ENCODE measurements around the gene DENND1A. TPM values are rescaled to one million over a fixed set of nuclear protein-coding genes. Genes with fewer than 3 reads are reported as not detected.
A peak's percentile ranks its signal among the peaks of the same experiment; 100 is the strongest.

DENND1A gene
- total RNA-seq, 4 donors from 2014 or later = 37.1 to 55.3 (median 50.0) TPM

DNA sequence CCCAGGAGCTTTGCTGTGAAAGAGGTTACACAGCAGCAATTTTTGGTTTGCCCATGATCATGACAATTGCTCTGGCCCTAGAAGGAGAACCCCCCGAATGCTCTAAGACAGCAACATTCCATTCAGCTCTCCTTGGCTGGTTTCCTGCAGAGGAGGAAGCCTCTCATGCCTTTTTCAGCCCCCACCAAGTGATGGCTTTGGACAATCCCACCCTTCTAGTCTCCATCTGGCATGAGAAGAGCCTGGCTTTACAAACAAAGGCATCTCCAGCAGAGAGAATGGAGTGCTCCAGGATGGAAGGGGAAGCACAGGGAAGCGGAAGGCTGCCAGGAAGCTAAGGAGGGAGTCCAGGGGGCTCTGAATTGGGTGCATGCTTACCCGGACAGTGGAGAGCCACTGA is 475.6 kb downstream of the DENND1A start:
- H3K27ac ChIP-seq = no peak overlapping the region
- peak in 1 of 3 donors; percentile 13 for DNase-seq

DNA sequence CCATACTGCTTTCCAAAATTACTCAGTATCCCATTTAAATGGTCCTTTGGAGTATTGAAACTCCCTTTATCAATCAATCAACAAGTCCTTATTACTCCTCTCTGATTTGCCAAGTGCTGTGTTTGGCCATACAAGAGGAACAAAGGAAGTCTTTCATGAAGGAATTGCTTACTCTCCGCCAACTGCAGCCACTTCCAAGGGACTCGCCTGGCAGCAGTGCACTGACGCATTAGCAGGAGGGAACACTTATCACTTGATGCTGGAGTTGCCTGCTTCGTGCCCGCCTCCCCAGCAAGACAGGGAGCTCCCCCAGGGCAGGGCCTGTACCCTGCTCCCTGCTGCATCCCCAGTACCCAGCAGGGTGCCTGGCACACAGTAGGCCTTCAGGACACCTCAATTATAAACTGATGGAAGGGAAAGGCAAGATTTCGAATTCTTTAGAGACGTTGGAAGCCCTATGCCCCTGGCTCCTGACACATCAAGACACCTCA is 476.1 kb downstream of the DENND1A start:
- no peak overlapping the region for H3K27ac ChIP-seq
- DNase-seq = no peak
- H3K9me3 ChIP-seq = no peaks in the 10 kb centered on the region
- TF ChIP-seq, protein P1, sequence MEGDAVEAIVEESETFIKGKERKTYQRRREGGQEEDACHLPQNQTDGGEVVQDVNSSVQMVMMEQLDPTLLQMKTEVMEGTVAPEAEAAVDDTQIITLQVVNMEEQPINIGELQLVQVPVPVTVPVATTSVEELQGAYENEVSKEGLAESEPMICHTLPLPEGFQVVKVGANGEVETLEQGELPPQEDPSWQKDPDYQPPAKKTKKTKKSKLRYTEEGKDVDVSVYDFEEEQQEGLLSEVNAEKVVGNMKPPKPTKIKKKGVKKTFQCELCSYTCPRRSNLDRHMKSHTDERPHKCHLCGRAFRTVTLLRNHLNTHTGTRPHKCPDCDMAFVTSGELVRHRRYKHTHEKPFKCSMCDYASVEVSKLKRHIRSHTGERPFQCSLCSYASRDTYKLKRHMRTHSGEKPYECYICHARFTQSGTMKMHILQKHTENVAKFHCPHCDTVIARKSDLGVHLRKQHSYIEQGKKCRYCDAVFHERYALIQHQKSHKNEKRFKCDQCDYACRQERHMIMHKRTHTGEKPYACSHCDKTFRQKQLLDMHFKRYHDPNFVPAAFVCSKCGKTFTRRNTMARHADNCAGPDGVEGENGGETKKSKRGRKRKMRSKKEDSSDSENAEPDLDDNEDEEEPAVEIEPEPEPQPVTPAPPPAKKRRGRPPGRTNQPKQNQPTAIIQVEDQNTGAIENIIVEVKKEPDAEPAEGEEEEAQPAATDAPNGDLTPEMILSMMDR (IDR thresholded peaks at IDR 0.05) = no peak
- TF ChIP-seq POLR2A (IDR thresholded peaks at IDR 0.05) = no peak
- peaks cover 0 to 9% (median 0%) of the 10 kb centered on the region in 3 donors for H3K36me3 ChIP-seq
- H3K4me3 ChIP-seq = no peak overlapping the region
- no peaks in the 10 kb centered on the region for H3K27me3 ChIP-seq
- peaks cover 0 to 16% (median 0%) of the 10 kb centered on the region in 4 donors for H3K4me1 ChIP-seq

More for the DNA sequence above, 475.6 kb downstream of the DENND1A start:
- no peak overlapping the region for H3K4me3 ChIP-seq
- H3K4me1 ChIP-seq = peaks cover 0 to 16% (median 0%) of the 10 kb centered on the region in 4 donors
- TF ChIP-seq, protein P1 (IDR thresholded peaks at IDR 0.05) = no peak
- no peak for TF ChIP-seq POLR2A (IDR thresholded peaks at IDR 0.05)
- H3K9me3 ChIP-seq = no peaks in the 10 kb centered on the region
- peaks cover 0 to 9% (median 0%) of the 10 kb centered on the region in 3 donors for H3K36me3 ChIP-seq
- H3K27me3 ChIP-seq = no peaks in the 10 kb centered on the region

DNA sequence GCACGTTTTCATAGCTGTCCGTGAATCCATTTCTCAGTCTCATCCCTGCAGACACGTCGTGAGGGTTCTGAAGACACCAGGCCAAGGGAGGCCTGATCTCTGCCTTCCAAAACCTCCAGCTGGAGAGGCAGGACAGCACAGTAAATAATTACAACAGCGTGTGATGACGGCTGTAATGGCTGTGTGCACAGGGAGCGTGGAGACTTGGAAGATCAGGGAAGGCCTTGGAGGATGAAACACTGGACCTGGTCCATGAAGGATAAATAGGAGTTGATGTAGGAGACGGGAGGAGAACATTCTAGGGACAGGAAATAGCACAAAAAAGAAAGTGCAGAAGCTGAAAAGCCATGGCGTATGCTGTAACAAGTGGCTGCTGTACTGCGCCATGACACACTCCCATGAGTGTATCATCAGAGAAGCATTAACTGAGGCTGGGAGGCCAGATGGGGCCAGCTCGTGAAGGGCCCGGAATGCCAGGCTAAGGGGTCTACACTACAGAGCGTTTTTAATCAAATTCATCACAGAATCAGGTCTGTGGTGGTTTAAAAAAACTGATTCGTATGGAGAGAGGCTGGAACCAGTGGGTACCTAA is 476.8 kb downstream of the DENND1A start:
- Histone ChIP-seq H3K4me3 (no peak overlapping the region), H3K9me3 (no peaks in the 10 kb centered on the region), H3K36me3 (peaks cover 0 to 9% (median 0%) of the 10 kb centered on the region in 3 donors), H3K4me1 (peaks cover 0 to 16% (median 0%) of the 10 kb centered on the region in 4 donors), H3K27ac (no peak overlapping the region), H3K27me3 (no peaks in the 10 kb centered on the region)
- DNase-seq = no peak
- TF ChIP-seq POLR2A (IDR thresholded peaks at IDR 0.05) = no peak
- TF ChIP-seq, protein P1 (IDR thresholded peaks at IDR 0.05) = no peak

DNA sequence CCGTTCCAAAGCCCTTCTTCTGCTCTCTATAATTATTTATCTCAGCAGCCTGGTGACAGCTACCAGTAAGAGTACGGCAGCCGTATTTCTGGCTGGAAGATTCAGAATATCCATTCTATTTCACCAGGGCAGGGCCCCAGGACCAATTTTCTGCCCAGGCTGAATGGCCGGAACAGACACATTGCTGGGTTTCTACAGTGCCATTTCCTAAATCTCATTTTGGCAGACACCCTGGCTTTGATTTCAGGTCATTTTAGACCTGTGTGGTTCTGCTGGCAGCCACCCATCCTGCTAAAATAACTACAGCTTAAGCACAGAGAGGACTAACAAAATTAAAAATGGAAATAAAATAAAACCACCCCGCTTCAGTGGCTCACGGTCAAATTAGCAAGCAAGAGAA is 478.9 kb downstream of the DENND1A start:
- no peaks in the 10 kb centered on the region for H3K9me3 ChIP-seq
- TF ChIP-seq, protein P1 (IDR thresholded peaks at IDR 0.05) = no peak
- TF ChIP-seq POLR2A (IDR thresholded peaks at IDR 0.05) = no peak
- H3K27ac ChIP-seq = no peak overlapping the region
- DNase-seq = no peak
- no peak overlapping the region for H3K4me3 ChIP-seq
- peaks cover 0 to 7% (median 0%) of the 10 kb centered on the region in 3 donors for H3K36me3 ChIP-seq
- peaks cover 0 to 10% (median 0%) of the 10 kb centered on the region in 4 donors for H3K4me1 ChIP-seq
- H3K27me3 ChIP-seq = no peaks in the 10 kb centered on the region

DNA sequence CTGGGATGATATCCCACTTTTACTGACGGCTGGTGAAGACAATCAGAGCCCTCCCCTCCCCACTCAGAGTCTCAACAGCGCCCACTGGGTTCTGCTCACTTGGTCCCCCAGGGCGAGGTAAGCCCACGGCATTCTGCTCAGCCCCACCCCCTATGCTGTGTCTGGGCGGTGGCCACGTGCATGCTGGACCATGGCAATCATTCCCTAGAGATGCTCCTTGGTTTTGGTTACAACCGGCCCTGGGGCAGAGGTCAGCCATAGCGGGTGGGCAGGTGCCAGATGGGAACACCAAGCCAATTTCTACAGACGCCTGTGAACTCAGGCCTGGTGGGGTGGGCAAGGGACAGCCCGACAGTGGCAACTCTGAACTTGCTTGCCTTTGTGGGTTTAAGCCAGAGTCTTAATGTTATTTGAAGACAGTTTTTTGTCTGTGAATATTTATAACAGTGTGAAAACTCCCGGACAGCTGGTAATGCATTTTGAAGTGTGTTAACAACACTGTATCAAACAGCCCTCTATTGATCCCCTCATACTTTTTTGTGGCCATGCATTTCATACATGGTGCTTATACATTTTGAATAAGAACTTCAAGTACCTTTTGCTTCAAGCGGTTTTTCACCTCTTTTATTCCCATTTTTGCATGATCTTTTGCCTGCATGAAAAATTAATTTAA is 479.7 kb downstream of the DENND1A start:
- TF ChIP-seq POLR2A (IDR thresholded peaks at IDR 0.05) = no peak
- TF ChIP-seq, protein P1 (IDR thresholded peaks at IDR 0.05) = no peak
- no peak for DNase-seq
- Histone ChIP-seq H3K27me3 (no peaks in the 10 kb centered on the region), H3K4me1 (peaks cover 0 to 3% (median 0%) of the 10 kb centered on the region in 4 donors), H3K36me3 (peaks cover 0 to 7% (median 0%) of the 10 kb centered on the region in 3 donors), H3K9me3 (no peaks in the 10 kb centered on the region), H3K4me3 (no peak overlapping the region), H3K27ac (no peak overlapping the region)
